ENCODE measurements around the gene BCL7B. TPM values are rescaled to one million over a fixed set of nuclear protein-coding genes. Genes with fewer than 3 reads are reported as not detected.

The BCL7B gene
- total and polyA plus RNA-seq, 2 of the 4 experiments (the other 2 are of a cell fraction) = 7.2 to 51.3 TPM

GRCh38 chr7:73504017-73504416 is 53.5 kb downstream of the BCL7B start:
- POLR2A ChIA-PET (ENCODE audit: unreplicated experiment) = no interaction called here

More at GRCh38 chr7:73504017-73504416, 53.5 kb downstream of the BCL7B start:
- Histone ChIP-seq H3K4ac (ENCODE audit: low read depth, low read length) (no peak overlapping the region), H3K4me3 (ENCODE audit: insufficient read depth, low read depth, low read length) (no peak overlapping the region), H3K27ac (ENCODE audit: insufficient read depth, low read length) (no peak overlapping the region), H4K5ac (ENCODE audit: low read depth, low read length) (no peak overlapping the region), H3K14ac (replicated peaks; ENCODE audit: low read depth, low read length) (no peak overlapping the region), H3K23ac (ENCODE audit: low read depth, low read length) (no peak overlapping the region), H2AFZ (replicated peaks; ENCODE audit: low read length, poor library complexity) (no peak overlapping the region), H4K91ac (ENCODE audit: insufficient read depth, low read depth, low read length) (no peak overlapping the region), H3K9me3 (ENCODE audit: control insufficient read depth, insufficient read depth, low read length) (no peaks in the 10 kb centered on the region), H3K79me1 (ENCODE audit: low read depth in 1 of 2, low read length in 2 of 2) (peaks cover 33 to 48% of the 10 kb centered on the region in 2 experiments), H3K27me3 (ENCODE audit: control insufficient read depth, insufficient read depth, low read length) (no peaks in the 10 kb centered on the region), H3K56ac (ENCODE audit: extremely low read depth, insufficient read depth, low read length) (no peak overlapping the region), H2AK9ac (replicated peaks; ENCODE audit: low read depth, low read length, poor library complexity) (no peak overlapping the region), H3K4me1 (ENCODE audit: control insufficient read depth, insufficient read depth, low read length) (no peaks in the 10 kb centered on the region), H3K36me3 (ENCODE audit: control insufficient read depth, insufficient read depth, low read length) (peaks cover 63% of the 10 kb centered on the region), H3K9ac (ENCODE audit: low read depth, low read length) (no peak overlapping the region), H2AK5ac (ENCODE audit: low read depth, low read length) (no peak overlapping the region), H2BK20ac (ENCODE audit: low read depth, low read length) (no peak overlapping the region), H4K8ac (ENCODE audit: low read depth in 2 of 2, low read length in 2 of 2) (no peak overlapping the region), H3K9me1 (ENCODE audit: insufficient read depth, low read length) (peaks cover 4% of the 10 kb centered on the region; the same call in 1 of the 2 replicates), H3K4me2 (ENCODE audit: low read depth, low read length) (no peak overlapping the region), H3K18ac (ENCODE audit: low read depth, low read length) (no peak overlapping the region), H2BK120ac (ENCODE audit: low read depth, low read length) (no peak overlapping the region), H2BK5ac (ENCODE audit: low read depth, low read length, poor library complexity, severe bottlenecking) (no peak overlapping the region), H4K20me1 (ENCODE audit: insufficient read depth, low read length) (peaks cover 20% of the 10 kb centered on the region), H2BK15ac (ENCODE audit: low read depth, low read length) (no peak overlapping the region)
- no TSS peak for BruUV-seq (replicated peaks)
- in situ Hi-C loops (cut with MboI; ENCODE audit: low sequenced_read_pairs) = loop anchor here (5.0 kb wide), 1 partner anchor 42 kb away; no protein-coding TSS in a partner anchor
- dilution Hi-C loops (cut with HindIII; ENCODE audit: low sequenced_read_pairs, unreplicated experiment) = no loop called here
- CTCF ChIA-PET = no interaction called here
- TF ChIP-seq RAD21 (IDR thresholded peaks at IDR 0.05; ENCODE audit: low read length) (no peak), MAFK (IDR thresholded peaks at IDR 0.05; ENCODE audit: low read depth, low read length) (no peak), BHLHE40 (IDR thresholded peaks at IDR 0.05; ENCODE audit: low read depth, low read length) (no peak), RCOR1 (IDR thresholded peaks at IDR 0.05; ENCODE audit: insufficient replicate concordance, low read length) (no peak), FOS (IDR thresholded peaks at IDR 0.05; ENCODE audit: low read depth, low read length) (no peak), NFE2L2 (IDR thresholded peaks at IDR 0.05; ENCODE audit: low read depth, low read length) (no peak), ELK1 (IDR thresholded peaks at IDR 0.05; ENCODE audit: borderline replicate concordance, low read depth, low read length) (no peak), MAZ (IDR thresholded peaks at IDR 0.05; ENCODE audit: borderline replicate concordance, low read depth, low read length) (no peak), SMC3 (IDR thresholded peaks at IDR 0.05; ENCODE audit: low read depth, low read length) (no peak), CEBPB (IDR thresholded peaks at IDR 0.05; ENCODE audit: low read depth, low read length) (no peak), CHD1 (IDR thresholded peaks at IDR 0.05; ENCODE audit: low read depth, low read length) (no peak)
- TF ChIP-seq, protein P1, sequence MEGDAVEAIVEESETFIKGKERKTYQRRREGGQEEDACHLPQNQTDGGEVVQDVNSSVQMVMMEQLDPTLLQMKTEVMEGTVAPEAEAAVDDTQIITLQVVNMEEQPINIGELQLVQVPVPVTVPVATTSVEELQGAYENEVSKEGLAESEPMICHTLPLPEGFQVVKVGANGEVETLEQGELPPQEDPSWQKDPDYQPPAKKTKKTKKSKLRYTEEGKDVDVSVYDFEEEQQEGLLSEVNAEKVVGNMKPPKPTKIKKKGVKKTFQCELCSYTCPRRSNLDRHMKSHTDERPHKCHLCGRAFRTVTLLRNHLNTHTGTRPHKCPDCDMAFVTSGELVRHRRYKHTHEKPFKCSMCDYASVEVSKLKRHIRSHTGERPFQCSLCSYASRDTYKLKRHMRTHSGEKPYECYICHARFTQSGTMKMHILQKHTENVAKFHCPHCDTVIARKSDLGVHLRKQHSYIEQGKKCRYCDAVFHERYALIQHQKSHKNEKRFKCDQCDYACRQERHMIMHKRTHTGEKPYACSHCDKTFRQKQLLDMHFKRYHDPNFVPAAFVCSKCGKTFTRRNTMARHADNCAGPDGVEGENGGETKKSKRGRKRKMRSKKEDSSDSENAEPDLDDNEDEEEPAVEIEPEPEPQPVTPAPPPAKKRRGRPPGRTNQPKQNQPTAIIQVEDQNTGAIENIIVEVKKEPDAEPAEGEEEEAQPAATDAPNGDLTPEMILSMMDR (conservative IDR thresholded peaks at IDR 0.05; ENCODE audit: low read depth, low read length) = no peak
- TF ChIP-seq, protein P2, sequence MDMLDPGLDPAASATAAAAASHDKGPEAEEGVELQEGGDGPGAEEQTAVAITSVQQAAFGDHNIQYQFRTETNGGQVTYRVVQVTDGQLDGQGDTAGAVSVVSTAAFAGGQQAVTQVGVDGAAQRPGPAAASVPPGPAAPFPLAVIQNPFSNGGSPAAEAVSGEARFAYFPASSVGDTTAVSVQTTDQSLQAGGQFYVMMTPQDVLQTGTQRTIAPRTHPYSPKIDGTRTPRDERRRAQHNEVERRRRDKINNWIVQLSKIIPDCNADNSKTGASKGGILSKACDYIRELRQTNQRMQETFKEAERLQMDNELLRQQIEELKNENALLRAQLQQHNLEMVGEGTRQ (IDR thresholded peaks at IDR 0.05; ENCODE audit: low read depth, low read length) = no peak
- intact Hi-C loops (cut with micrococcal nuclease) = no loop called here
- ATAC-seq (ENCODE audit: low read depth) (no peak), DNase-seq (no peak)
- WGBS, 2 experiments (ENCODE audit: extremely low coverage in 2 of 2, insufficient read length in 1 of 2) = no CpG with 5 or more reads among the region's 2 CpGs
